Measurements from ENCODE around the gene NMRK1.

DNA sequence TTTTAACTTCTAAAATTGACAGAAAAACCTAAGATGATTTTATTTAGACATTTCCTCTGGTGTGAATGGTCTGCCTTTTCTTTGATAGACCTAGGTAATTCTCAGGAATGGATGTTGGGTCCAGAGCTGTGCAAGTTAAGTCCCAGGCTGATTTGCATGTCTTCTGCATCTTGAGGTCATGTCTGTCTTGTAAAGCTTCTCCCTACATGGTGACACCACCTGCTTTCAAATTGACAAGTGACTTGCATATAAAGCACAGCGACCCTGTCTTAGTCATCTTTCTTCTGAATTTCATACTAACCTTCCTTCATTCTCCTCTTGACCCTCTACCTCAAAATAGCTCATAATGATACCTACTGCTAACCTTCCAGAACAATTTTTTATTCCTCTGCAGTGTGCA lies 29.6 kb upstream of the NMRK1 start:
- TF ChIP-seq, protein P1, sequence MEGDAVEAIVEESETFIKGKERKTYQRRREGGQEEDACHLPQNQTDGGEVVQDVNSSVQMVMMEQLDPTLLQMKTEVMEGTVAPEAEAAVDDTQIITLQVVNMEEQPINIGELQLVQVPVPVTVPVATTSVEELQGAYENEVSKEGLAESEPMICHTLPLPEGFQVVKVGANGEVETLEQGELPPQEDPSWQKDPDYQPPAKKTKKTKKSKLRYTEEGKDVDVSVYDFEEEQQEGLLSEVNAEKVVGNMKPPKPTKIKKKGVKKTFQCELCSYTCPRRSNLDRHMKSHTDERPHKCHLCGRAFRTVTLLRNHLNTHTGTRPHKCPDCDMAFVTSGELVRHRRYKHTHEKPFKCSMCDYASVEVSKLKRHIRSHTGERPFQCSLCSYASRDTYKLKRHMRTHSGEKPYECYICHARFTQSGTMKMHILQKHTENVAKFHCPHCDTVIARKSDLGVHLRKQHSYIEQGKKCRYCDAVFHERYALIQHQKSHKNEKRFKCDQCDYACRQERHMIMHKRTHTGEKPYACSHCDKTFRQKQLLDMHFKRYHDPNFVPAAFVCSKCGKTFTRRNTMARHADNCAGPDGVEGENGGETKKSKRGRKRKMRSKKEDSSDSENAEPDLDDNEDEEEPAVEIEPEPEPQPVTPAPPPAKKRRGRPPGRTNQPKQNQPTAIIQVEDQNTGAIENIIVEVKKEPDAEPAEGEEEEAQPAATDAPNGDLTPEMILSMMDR (optimal IDR thresholded peaks at IDR 0.05 in 1 of 3, IDR thresholded peaks at IDR 0.05 in 1 of 3, conservative IDR thresholded peaks at IDR 0.05 in 1 of 3; ENCODE audit: extremely low read depth in 1 of 3, insufficient read depth in 2 of 3, low read length in 3 of 3) = no peak
- TF ChIP-seq EZH2 (IDR thresholded peaks at IDR 0.05; ENCODE audit: low read length) = no peak

Data from keratinocyte (primary cell).